Measurements from ENCODE around the gene PPP2CA. TPM values are rescaled to one million over a fixed set of nuclear protein-coding genes. Genes with fewer than 3 reads are reported as not detected.
A peak's percentile ranks its signal among the peaks of the same experiment; 100 is the strongest.
"Not testable (repeated sequence)": the region's sequence is repeated elsewhere in the genome, so short reads cannot be mapped to it uniquely, and the experiment has no call there.

Gene PPP2CA
- polyA plus RNA-seq (ENCODE audit: insufficient read length in 10 of 10): 100 to 1,000 TPM; 113 to 134 (median 125) TPM
- long read RNA-seq, donor 1, full-length matches to known transcripts: 30 of 50 reads
- long read RNA-seq, donor 1, partial matches to known transcripts: 20 of 50 reads
- long read RNA-seq, donor 1, other reads (novel, unspliced or antisense): 0 of 50 reads
- long read RNA-seq, donor 2, full-length matches to known transcripts: 23 of 43 reads
- long read RNA-seq, donor 2, partial matches to known transcripts: 20 of 43 reads
- long read RNA-seq, donor 2, other reads (novel, unspliced or antisense): 0 of 43 reads
- long read RNA-seq, donor 3: 0 reads
- long read RNA-seq, donor 4, full-length matches to known transcripts: 38 of 50 reads
- long read RNA-seq, donor 4, partial matches to known transcripts: 12 of 50 reads
- long read RNA-seq, donor 4, other reads (novel, unspliced or antisense): 0 of 50 reads
- long read RNA-seq, donor 5, full-length matches to known transcripts: 38 of 62 reads
- long read RNA-seq, donor 5, partial matches to known transcripts: 24 of 62 reads
- long read RNA-seq, donor 5, other reads (novel, unspliced or antisense): 0 of 62 reads
- long read RNA-seq, donor 6, full-length matches to known transcripts: 50 of 71 reads
- long read RNA-seq, donor 6, partial matches to known transcripts: 21 of 71 reads
- long read RNA-seq, donor 6, other reads (novel, unspliced or antisense): 0 of 71 reads
- long read RNA-seq, donor 7, full-length matches to known transcripts: 34 of 39 reads
- long read RNA-seq, donor 7, partial matches to known transcripts: 5 of 39 reads
- long read RNA-seq, donor 7, other reads (novel, unspliced or antisense): 0 of 39 reads
- long read RNA-seq, donor 8, full-length matches to known transcripts: 39 of 59 reads
- long read RNA-seq, donor 8, partial matches to known transcripts: 20 of 59 reads
- long read RNA-seq, donor 8, other reads (novel, unspliced or antisense): 0 of 59 reads
- long read RNA-seq, donor 9, full-length matches to known transcripts: 4 of 4 reads
- long read RNA-seq, donor 9, partial matches to known transcripts: 0 of 4 reads
- long read RNA-seq, donor 9, other reads (novel, unspliced or antisense): 0 of 4 reads

DNA sequence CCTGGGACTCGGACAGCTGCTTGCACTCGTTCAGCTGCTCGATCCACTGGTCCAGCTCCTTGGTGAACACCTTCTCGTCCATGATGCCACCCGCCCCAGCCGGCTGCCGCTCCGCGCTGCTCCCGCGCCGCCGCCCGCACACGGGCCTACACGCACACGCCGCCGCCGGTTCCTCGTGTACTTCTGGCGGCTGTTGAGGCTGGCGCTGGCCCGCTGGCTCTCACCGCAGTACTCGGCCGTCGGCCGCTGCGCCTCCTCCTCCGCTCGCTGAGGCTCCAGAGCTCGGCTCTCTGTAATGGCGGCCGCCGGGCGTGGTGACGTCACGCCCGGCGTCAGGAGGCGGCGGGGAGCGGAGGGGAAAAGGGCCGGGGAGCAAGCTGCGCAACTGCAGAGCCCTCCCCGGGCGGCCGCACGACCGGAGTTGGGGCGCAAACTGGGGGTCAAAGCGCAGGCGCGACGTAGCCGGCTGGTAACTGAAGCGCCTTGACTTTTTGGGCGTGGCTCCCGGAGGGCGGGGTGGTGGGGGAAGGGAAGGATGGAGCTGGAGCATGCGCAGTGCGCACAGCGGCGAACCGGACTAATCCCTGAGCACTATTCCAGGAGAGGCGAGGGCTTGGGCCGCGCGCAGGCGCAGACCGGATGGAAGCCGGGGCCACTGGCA lies at the start of gene PPP2CA:
PPP2CA (minus strand) TSS at position 294 of the 661 bp plus-strand sequence; CDS start at position 82, 212 bp downstream.
- DNase-seq: peak; percentile 99 to 100 (median 100)

DNA sequence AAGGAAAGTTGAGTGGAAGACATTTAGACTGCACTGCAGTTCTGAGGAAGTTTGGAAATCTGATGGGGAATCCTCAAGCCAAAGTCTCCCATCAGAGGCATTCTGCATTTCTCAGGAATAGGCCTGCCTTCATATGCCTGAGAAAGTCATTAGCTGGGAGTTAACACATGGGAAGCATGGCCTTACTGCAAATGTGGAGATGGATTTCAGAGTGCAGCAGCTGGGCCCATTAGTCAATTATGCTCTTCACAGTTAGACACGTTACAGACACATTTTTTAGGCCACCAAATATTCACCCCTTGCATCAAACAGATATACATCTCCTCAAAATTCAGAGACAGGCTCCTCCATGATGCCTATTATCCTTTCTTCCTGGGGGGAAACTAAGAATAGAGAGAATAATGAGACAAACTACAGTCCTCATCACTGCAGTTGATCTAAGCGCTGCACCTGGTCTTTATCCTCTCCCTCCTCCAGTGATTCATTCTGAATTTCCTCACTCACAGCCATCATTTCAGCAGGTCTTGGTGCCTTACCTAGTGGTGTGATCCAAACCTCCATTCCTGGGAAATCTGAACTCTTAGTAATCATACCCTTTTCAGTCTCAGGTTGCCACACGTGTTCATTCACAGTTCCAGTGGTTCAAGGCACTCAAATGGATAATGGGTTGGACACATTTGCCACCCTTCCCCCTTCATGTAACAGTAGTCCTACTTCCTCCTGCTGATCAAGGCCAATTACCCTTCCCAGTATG lies 47.9 kb upstream of the PPP2CA start:
- peak in 1 of 3 donors; percentile 11 for DNase-seq

DNA sequence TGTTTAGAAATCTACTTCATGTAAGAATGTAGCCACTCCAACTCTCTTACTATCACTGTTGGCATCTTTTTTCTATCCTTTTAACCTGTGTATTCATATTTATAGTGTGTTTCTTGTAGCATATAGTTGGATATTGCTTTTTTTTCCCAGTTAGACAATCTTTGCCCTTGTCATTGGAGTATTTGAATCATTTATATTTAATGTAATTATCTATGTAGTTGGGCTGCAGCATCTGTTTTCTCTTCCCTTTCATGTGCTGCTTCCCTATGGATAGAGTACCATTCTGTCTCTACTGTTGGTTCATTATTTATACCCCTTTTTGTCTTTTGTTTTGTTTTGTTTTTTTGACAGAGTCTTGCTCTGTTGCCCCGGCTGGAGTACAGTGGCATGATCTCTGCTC lies 45.2 kb upstream of the PPP2CA start:
- no peak for DNase-seq

DNA sequence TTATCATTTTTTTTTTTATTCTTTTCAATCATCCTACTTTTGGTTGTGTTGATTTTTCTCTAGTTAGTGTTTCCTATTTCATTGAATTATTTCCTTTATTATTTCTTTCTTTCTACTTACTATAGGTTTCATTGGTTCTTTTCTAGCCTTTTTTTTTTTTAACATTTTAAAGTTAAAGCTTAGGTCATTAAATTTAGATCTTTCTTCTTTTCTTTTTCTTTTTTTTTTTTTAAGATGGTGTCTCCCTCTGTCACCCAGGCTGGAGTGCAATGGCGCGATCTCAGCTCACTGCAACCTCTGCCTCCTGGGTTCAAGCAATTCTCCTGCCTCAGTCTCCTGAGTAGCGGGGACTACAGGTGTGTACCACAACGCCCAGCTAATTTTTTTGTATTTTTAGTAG lies 43.0 kb upstream of the PPP2CA start:
- no peak for DNase-seq

DNA sequence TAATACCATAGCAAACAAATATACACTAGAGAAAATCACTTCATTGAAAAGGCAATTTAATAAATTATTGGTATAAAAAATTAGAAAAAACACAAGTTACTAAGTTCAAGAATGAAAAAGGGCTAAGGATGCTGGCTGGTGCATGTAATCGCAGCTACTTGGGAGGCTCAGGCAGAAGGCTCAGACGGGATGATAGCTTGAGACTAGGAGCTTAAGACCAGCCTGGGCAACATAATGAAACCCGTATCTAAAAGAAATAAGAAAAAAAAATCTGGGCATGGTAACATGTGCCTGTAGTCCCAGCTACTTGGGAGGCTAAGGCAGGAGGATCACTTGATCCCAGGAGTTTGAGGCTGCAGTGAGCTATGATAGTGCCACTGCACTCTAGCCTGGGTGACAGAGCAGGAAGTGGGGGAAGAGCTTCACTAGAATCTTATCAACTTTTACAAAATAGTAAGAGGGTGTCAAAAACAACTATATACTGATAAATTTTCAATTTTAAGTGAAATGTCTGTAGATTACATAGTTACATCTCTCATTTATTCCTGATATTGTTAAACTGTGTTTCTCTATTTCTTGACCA lies 42.2 kb upstream of the PPP2CA start:
- DNase-seq: no peak

DNA sequence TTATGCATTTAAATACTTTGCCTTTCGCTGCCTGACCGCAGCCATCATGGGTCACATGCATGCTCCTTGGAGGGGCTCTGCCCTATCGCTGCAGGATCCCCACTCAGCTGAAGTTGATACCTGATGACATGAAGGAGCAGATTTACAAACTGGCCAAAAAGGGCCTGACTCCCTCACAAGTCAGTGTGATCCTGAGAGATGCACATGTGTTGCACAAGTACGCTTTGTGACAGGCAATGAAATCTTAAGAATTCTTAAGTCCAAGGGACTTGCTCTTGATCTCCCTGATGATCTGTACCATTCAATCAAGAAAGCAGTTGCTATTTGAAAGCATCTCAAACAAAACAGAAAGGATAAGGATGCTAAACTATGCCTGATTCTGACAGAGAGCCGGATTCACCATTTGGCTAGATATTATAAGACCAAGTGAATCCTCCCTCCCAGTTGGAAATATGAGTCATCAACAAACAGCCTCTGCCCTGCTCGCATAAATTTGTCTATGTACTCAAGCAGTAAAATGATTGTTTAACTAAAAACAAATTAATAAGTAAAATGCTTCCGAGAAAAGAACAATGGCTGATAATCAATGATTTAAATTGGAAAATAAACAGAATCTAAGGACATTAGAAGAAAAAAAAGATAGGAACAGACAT lies 41.6 kb upstream of the PPP2CA start:
- no peak for DNase-seq

DNA sequence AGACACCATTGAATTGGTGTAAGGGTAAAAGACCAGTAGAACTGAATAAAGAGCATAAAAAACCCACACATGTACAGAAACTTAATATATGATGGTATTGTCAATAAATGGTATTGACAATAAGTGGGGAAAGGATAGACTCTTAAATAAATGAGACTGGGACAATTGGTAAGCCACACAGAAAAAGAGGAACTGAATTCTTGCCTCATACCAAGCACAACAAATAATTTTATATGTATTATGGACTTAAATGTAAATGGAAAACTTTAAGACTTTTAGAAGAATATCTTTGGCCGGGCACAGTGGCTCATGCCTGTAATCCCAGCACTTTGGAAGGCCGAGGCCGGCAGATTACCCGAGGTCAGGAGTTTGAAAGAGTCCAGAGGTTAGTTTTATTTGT lies 37.9 kb upstream of the PPP2CA start:
- DNase-seq: no peak

DNA sequence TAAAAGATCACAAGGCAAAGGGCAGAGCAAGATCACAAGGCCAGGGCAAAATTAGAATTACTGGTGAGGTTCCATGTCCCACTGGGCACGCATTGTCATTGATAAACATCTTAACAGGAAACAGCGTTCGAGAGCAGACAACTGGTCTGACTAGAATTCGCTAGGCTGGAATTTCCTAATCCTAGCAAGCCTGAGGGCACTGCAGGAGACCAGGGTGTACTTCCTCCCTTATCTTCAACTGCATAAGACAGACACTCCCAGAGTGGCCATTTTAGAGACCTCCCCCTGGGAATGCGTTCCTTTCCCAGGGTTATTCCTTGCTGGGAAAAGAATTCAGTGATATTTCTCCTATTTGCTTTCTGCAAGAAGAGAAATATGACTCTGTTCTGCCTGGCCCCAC lies 36.8 kb upstream of the PPP2CA start:
- DNase-seq: not testable (repeated sequence)

DNA sequence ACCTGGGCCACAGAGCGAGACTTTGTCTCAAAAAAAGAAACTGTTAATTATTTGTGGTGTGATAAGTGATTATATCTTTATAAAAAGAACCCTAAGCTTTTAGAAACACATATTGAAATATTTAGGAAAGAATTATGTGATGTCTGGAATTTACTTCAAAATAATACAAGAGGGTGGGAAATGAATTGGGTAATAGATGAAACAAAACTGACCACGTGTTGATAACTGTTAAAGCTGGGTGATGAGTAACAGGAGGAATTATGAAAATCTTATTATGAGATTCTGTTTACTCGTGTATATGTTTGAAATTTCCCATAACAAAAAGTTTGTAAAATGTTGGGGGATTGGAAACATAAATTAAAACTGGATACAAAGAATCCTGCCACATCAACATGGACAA lies 33.0 kb upstream of the PPP2CA start:
- DNase-seq: no peak

DNA sequence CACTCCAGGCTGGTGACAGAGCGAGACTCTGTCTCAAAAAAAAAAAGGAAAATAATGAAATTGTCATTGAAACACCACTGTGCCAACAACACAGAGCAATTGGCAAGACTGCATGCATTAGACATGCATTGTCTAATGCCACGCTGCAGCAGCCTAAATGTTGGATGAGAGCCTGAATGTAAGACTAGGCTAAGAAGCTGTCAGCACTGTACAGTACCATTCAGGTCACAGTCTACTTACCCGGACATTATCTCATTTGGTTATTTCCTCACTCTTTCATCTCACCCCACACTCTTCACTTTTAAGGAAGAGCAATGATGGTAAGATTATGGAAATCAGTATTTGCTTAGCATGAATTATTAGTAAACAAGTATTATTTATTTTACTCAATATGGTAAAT lies 31.3 kb upstream of the PPP2CA start:
- DNase-seq: no peak

DNA sequence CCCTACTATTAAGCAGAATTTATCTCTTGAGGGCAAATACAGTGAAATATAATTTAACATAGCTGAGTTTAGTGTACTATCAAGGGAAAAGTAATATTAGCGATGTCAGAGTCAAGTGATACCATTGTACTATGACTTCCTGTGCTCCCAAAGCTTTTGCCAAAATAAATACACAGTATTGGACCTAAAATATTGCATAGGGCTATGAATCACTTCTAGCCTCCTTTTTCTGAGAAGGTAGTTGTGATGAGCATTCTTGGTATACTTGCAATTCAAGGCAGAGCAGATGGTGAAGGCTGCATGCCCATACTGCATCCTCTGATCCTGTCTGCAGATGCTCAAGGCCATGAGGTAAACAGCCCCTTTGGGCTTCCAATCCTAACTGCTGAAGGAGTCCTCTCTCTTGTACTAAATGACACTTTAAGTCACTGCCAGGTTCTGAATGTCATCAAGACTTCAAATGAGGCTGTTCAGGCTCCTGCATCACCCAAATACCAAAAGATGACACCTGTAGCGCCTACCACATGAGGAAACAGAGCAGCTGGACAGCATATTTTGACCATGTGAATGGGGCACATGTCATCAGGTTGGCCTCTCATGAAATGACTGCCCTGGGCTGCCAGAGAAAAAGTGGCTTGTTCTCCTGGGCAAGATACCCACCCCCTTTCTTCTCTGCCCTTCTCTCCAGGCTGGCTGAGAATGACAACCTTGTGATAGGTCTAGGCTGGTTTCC lies 29.7 kb upstream of the PPP2CA start:
- DNase-seq: no peak

DNA sequence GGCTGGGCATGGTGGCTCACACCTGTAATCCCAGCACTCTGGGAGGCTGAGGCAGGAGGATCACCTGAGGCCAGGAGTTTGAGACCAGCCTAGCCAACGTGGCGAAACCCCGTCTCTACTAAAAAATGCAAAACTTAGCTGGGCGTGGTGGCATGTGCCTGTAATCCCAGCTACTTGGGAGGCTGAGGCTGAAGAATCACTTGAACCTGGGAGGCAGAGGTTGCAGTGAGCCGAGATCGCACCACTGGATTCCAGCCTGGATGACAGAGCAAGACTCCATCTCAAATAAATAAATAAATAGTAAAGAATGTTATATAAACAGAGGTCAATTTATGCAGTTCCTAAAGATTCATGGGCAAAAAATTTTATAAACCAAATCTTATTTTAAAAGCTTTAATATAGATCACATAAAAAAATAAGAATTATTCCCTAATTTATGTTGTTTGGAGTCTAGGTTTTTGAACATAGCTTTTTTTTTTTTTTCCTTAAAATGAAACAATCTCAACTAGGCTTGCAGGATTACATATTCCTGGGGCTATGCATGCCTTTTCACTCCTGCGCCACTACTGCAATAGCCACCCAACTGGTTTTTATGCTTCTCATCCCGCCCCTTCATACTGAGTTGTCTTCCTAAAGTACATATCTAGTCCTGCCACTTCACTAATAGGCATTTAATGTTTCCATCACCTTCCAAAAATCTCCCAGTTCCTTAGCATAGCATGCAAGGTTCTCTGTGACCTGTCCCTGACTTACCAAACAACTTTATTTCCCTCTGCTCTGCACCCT lies 27.7 kb upstream of the PPP2CA start:
- not testable (repeated sequence) for DNase-seq

DNA sequence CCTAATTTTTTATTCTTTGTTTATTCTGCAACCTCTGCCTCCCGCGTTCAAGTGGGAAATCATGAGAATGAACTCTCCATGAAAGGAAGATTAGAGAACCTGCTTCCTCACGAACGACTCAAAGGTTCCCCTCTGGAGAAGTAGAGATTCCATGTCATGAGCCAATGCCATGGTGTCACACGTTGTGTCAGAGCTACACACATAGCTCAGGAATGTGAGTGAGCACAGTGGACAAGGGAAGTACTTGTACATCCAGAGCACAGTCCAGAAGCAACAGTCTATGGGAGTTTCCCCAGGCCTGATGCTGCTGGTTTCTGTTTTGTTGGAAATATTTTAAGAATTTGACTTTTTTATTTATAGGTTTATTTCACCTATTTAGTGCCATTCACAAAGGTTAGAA lies 26.8 kb upstream of the PPP2CA start:
- no peak for DNase-seq

DNA sequence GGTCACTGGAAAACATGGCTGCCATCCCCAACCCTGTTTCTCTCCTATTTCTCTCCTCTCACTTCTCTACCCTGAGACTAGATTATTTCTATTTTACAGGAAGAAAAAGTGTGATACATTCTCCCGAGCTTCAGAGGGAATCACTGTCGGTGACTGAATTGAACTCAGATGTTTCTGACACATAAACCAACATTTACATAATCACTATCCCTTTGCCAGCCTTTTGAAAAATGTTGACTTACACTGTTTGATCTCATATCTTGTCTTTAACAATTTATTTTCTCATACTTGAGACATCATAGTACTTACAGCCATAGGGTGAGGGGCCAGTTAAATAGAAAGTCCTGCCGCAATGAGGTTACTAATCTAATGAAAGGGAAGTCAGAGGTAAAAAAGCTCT lies 25.1 kb upstream of the PPP2CA start:
- no peak for DNase-seq

DNA sequence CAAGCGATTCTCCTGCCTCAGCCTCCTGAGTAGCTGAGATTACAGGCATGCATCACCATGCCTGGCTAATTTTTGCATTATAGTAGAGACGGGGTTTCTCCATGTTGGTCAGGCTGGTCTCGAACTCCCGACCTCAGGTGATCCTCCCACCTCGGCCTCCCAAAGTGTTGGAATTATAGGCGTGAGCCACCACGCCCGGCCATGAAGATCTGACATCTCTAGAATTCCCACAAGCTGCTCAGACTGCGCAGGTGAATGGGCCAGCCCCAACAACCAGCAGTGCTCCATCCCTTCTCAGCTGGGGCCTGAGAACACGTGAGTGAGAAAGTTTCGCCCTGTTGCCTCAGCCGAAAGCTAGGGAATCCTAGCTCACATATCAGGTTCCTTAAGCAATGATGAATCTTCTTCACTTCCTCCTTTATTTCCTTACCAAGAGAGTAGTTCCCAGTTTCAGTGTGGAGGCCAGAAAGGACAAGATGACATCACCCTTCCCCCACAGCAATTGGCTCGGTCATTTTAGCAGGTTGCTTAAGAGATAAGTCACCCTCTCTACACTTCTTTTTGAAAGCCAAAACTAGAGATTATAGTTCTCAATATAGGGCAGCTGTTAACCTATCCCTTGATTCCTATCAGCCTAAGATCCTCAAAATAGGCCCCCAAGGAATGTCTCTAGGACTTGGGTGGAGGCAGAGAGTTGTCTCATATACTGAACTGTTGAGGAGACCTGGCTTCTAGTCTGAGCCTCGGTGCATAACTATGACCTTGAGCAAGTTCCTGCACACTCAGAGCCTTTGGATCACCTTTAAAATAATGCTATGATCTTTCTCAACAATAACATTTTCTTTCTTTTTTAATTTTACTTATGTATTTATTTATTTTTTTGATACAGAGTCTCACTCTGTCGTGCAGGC lies 23.9 kb upstream of the PPP2CA start:
- DNase-seq: peak in 1 of 3 donors; percentile 39

DNA sequence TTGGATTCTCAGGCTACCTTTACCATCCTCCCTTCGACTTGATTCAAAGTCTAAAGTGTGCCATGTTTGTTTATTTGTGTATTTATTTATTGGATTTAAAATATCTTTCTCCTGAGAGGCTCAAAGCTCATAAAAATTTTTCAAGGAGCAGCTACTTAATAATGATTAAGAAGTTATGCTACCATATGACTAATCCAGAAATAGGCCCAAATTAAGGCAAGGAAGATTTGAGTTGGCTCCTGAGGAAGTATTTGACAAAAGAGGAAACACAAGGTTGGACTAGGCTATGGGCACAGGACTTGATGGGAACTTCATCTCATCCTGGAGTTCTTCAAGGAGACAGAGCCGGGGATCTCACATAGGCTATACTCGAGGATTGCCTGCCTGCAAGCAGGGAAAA lies 22.4 kb upstream of the PPP2CA start:
- no peak for DNase-seq

Data from muscle of back (tissue), 13 donors.